Endometrial microvascular endothelial cells (primary cell): ENCODE results near the gene GNRHR. TPM values are rescaled to one million over a fixed set of nuclear protein-coding genes. Genes with fewer than 3 reads are reported as not detected.
"Not testable (repeated sequence)": the region's sequence is repeated elsewhere in the genome, so short reads cannot be mapped to it uniquely, and the experiment has no call there.

ENCODE experiments used
- in situ Hi-C: cut with HindIII; loops from 2 replicates; pipeline ENCODE4 v1.10.0; 2017; ENCODE audit warnings: low sequenced_read_pairs, low pct_unique_long_range_greater_than_20kb; ENCODE audit errors: inconsistent ontology term
- total RNA-seq: library from RNA; depleted of rRNA; stranded (reverse); fragments of >200 nt; gene quantifications from one replicate; pipeline ENCODE4 v1.2.3, GENCODE V29; 2015; ENCODE audit errors: inconsistent ontology term

GNRHR gene
- total RNA-seq, 1 donor from 2014 or later: not detected

- in situ Hi-C loops: not testable (repeated sequence)
These were observed 47.5 kb downstream of the GNRHR start for GRCh38 chr4:67706682-67707081.

GRCh38 chr4:67704843-67705242 lies 49.3 kb downstream of the GNRHR start:
- in situ Hi-C loops: no loop called here

- in situ Hi-C loops: no loop called here
These were observed 52.0 kb downstream of the GNRHR start for GRCh38 chr4:67702166-67702565.

- in situ Hi-C loops: no loop called here
These were observed 52.7 kb downstream of the GNRHR start for GRCh38 chr4:67701517-67701850.

GRCh38 chr4:67700738-67701516 lies 53.3 kb downstream of the GNRHR start, which contains the start of gene UBA6:
TSS of gene UBA6 (minus strand) at chr4:67701155. CDS start at chr4:67701119, 36 bp downstream.
- in situ Hi-C loops: no loop called here

GRCh38 chr4:67700116-67700737 lies 54.0 kb downstream of the GNRHR start:
- in situ Hi-C loops: no loop called here

- in situ Hi-C loops: no loop called here
These were observed 54.6 kb downstream of the GNRHR start for GRCh38 chr4:67699603-67700002.

GRCh38 chr4:67697860-67698687 lies 56.1 kb downstream of the GNRHR start:
- in situ Hi-C loops: no loop called here

GRCh38 chr4:67696061-67696460 lies 58.1 kb downstream of the GNRHR start:
- in situ Hi-C loops: no loop called here

GRCh38 chr4:67694662-67695061 lies 59.5 kb downstream of the GNRHR start:
- in situ Hi-C loops: no loop called here

GRCh38 chr4:67691328-67691727 lies 62.9 kb downstream of the GNRHR start:
- in situ Hi-C loops: no loop called here

Other genes starting within 250 kb of the GNRHR start
- 7.2 TPM for gene CENPC, start 208.9 kb downstream of the GNRHR start, total RNA-seq
- gene STAP1, start 195.7 kb downstream of the GNRHR start, total RNA-seq: not detected
- 153 TPM for gene UBA6, start 53.2 kb downstream of the GNRHR start, total RNA-seq
- not detected for gene TMPRSS11D, start 129.6 kb upstream of the GNRHR start, total RNA-seq
- gene TMPRSS11A, start 209.1 kb upstream of the GNRHR start, total RNA-seq: not detected